Myocyte (in vitro differentiated cells): Measurements from ENCODE around the gene PDZD4. TPM values are rescaled to one million over a fixed set of nuclear protein-coding genes. Genes with fewer than 3 reads are reported as not detected.
A peak's percentile ranks its signal among the peaks of the same experiment; 100 is the strongest.
"Not testable (repeated sequence)": the region's sequence is repeated elsewhere in the genome, so short reads cannot be mapped to it uniquely, and the experiment has no call there.

ENCODE experiments used
- DNase-seq: peaks from one replicate; pipeline ENCODE4 v3.0.0-alpha.2; 2012; ENCODE audit warnings: low read depth
- total RNA-seq: library from RNA; depleted of rRNA; stranded (reverse); fragments of >200 nt; gene quantifications from 2 replicates; pipeline ENCODE4 v1.2.3, GENCODE V29; 2014

The PDZD4 gene
- total RNA-seq, 1 donor from 2014 or later: 1.4 TPM

DNA sequence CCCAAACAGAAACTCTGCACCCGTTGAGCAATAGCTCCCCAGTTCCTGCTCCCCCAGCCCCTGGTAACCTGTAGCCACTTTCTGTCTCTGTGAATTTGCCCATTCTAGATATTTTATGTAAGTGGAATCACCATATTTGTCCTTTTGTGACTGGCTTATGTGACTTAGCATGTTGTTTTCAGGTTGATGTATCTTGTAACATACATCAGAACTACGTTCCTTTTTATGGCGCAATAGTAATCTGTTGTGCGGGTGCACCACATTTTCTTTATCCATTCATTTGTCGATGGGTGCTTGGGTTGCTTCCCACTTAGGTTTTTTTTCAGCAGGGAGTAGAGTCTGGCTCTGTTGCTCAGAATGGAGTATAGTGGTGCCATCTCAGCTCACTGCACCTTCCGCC, 6.6 kb upstream of the PDZD4 start:
- DNase-seq: no peak

DNA sequence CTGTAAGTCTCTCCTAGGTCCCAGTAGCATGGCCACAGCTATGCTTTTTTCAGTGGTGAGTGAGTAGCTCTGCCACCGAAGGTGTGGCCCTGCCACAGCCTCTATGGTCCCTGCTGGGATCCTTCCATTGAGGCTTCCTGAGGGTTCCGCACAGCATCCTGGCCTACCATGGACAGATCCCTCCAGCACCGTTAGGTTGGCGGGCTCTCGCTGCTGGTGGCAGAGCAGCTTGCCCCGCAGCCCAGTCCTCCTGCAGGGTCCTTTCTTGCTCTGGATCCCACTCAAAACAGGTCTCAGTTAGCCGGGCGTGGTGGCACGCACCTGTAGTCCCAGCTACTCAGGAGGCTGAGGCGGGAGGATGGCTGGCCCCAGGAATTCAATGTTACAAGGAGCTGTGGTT, 2.4 kb upstream of the PDZD4 start:
- no peak for DNase-seq

DNA sequence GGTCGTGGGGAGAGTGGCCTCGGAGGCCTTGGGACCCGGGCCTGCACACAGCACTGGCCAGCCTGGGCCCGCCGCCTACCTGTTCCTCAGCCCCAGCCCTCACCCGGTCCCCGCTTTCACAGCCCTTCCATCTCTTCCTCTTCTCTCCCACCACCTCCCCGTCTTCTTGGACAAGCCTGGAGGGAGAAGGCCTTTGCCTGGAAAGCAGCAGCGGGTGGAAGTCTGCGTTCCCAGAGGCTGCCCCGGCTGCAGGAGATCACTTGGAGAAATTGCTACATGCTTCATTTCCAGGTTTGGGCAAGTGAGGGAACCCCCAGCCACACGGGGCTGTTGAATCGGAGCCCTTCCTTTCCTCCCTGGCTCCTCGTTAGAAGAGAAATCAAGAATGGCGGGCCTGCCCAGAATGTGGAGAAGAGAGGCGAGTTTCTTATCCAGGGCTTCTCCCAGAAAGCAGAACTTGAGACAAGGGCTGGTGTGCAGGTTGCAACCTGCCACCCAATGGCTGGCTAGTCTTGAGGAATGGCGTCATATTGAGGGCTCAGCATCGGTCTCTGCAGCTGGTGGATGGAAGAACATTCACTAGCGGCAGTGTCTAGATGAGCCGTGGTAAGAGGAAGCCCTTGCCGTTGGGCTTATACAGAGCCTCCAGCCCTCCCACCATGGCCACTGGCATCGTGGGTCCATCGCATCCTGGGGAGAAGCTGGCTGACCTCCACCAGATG, 1.2 kb upstream of the PDZD4 start:
- no peak for DNase-seq

DNA sequence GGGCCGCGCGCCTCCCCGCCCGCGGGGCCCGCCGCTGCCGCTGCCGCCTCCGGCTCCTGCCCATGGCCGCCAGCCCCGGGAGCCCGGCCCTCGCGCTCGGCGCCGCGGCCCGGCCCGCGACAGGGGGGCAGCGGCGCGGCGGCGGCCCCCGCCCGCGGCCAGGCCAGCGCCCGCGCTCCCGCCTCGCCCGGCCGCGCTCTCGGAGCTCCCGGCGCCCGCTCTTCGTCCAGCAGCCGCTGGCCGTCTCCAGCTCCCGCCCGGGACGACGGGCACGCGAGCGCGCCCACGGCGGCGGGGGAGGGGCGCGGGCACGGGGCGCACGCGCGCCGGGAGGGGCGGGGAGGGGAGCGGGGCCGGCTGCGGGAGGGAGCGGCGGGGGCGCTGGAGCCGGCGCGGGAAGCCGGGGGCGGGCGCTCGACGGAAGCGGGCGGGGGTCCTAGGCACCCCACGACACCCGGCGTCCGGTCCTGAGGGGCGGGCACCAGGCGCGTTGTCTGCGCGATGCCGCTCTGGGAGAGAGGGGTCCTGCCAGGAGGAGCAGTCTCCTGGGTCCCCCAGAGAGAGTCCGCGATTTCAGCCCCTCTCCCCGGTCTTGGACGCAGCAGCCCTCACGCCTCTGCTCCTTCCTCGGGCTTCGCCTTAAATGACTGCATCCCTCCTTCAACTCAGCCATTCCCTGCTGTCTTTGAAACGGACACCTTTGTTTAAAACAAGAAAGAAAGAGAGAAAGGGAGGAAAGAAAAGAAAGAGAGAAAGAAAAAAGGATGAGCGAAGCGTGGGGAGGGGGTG, 490 bp upstream of the PDZD4 start:
- no peak for DNase-seq

- no peak for DNase-seq
These were observed 870 bp downstream of the PDZD4 start for GRCh38 chrX:153829549-153829798.

DNA sequence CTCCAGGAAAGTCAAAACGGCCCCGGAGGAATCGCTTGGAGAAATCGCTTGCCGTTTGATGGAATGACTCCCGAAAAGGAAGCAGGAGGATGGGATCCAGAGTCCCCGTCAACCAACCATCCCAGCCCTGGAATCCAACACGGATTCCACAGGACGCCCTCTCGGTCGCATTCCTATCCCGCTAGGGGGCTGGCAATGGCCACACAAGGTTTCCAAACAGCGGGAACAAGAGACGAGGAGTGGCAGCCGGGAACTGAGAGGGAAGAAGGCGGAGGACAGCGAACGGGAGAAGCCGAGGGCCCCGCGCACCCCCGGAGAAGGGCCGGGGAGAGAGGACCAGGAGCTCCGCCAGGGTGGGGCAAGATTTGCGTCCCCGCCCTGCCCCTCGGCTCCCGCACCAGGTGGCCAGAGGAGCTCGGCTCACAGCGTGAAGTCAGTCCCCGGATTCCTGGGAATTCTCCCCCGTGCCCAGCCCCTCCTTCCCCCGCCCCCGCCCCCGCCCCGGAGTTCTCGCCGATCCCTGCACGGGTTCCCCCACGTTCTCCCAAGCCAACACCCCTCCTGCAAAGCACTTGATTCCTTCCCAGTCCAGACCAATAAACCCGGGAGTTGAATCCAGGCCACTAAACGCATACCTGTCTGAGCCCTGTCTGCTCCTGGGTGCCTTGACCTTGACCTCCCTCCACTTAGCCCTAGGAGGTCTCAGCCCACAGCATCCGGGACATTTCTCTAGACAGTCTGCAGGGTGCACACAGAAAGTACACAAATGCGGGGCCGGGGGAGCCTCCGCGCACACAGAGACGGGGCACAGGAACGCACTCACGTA, 1.4 kb downstream of the PDZD4 start:
- peak; percentile 24 for DNase-seq

DNA sequence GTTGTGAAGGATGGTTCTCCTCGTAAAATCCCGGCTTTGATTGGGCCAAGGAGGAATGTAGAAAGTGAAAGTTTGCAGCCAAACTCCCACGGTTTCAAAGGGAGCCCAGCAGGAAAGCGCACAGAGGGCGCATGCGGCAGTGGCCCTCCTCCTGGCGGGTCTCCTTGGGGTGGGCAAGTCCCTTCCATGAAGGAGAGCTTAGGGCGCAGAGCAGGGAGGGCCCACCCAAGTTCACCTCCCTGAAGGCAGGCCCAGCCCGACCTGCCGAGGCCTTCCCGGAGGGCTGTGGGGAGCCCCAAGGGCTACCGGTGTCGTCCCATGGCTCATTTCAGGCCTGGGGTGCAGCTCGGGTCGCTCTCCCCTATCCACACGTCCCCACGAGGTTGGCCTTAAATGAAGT, 2.0 kb downstream of the PDZD4 start:
- no peak for DNase-seq

- no peak for DNase-seq
These were observed 2.4 kb downstream of the PDZD4 start for GRCh38 chrX:153827903-153828302.

DNA sequence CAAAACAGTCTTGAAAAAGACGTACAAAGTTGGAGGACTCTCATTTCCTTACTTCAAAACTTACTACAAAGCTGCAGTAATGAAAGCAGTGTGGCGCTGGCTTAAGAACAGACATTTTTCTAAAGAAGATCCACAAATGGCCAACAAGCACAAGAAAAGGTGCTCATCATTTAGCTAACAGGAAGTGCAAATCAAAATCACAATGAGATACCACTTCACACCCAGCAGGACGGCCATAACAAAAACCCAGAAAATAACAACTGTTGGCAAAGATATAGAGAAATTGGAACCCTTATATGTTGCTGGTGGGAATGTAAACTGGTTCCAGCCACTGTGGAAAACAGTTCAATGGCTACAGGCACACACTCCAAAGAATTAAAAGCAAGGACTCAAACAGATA, 3.3 kb downstream of the PDZD4 start:
- DNase-seq: no peak

- DNase-seq: no peak
These were observed 5.3 kb downstream of the PDZD4 start for GRCh38 chrX:153825042-153825441.

- no peak for DNase-seq
These were observed 6.0 kb downstream of the PDZD4 start for GRCh38 chrX:153824348-153824747.

- no peak for DNase-seq
These were observed 9.3 kb downstream of the PDZD4 start for GRCh38 chrX:153821066-153821465.

- no peak for DNase-seq
These were observed 9.7 kb downstream of the PDZD4 start for GRCh38 chrX:153820601-153821000.

DNA sequence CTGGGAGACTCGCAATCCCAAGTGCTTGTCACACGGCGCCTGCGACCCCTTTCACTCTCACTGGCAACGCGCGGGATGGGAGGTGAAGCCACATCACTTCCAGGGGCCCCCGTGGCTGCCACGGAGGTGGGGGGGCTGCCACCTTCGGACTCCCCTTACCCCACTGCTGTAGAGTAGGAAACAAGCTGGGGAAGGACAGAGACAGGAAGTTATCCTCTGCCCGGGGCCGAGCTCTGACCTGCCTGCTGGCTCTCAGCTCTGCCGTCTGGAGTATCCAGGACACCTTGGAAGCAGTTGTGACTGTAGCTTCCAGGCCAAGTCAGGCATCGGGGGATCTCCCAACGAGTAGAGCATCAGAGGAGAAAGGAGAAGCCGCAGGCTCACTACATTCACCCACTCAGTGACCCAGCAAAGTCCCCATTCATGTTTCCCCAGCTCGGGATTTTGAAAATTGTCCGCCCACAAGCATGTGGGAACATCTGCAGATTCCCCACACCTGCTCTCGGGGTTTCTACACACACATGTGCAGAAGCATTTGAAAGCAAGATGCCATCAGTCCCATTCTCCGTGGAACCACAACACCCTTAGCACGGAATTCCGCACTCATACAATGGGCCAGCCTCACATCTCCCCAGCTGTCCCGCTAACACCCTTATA, 10.8 kb downstream of the PDZD4 start:
- DNase-seq: peak; percentile 50

DNA sequence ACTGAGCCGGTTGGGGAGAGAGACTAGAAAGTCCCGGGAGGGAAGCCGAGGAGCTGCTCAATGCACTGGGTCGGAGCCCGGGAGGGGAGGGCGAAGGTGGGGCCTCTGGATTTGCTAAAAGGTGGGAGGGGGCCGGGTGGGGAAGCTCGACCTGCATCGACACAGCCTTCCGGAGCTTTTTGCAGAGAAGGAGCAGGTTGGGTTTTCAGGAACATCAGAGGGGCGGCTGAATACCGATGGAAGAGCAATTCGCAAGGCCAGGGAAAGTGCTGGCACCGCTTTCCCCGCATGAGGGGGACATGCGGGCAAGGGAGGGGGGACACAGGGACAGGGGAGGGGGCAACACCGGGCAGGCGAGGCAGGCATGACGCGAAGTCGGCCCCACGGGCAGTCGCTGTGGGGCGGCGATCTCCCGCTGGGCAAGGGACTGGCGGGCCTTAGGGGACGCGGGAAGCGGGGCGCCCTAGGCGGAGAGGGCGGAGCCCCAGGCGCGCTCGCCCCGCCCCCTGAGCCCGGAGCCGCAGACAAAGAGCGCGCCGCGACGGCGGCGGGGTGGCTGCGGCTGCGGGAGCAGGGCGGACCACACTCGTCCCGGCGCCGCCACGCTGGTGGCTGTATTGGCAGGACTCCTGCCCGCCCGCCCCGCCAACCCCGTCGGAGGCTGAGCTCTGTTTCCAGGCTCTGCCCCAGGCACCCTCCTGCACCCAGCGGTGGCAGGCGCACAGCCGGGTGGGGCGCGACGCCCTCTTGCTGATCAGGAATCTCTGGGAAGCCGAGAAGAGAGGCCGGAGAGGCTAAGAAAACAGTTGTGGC, 11.6 kb downstream of the PDZD4 start:
- DNase-seq: peak; percentile 24

GRCh38 chrX:153818064-153818463, 12.3 kb downstream of the PDZD4 start:
- not testable (repeated sequence) for DNase-seq

GRCh38 chrX:153816831-153817690, 13.3 kb downstream of the PDZD4 start:
- DNase-seq: no peak

DNA sequence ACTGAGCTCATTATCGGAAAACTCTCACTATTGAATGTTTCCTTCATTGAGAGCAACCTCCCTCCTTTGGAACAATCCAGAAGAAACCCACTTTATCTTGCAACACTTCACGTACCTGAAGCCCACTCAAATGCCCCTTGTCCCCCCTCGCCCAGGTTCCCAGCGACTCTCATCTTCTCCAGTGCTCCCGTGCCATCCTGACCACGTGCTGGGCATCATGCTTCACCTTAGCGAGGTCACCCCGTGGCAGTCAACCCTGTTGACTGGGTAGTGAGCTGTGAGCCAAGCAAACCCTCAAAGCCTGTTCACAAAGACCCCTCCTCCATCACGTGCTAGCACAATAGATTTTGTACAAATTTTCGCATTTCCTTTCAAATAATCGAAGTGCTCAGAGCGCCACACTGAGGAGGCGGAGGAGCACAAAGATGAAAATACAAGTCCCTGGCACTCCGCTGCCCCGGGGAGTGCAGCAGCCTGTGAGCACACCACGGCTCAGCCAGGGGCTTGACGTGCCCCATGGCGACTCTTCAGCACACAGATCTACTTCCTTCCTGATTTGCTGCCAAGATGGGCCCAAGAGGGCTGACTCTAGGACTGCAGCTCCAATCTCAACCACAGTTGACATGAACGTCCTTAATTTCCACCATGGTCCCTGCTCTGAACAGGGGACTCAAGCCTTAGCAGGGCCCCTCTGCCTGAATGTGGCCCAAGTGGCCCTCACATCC, 15.6 kb downstream of the PDZD4 start:
- DNase-seq: no peak

GRCh38 chrX:153813161-153813560, 17.2 kb downstream of the PDZD4 start:
- no peak for DNase-seq
